Effector CD4-positive, alpha-beta T cell (primary cell): ENCODE measurements around the gene C3orf22. TPM values are rescaled to one million over a fixed set of nuclear protein-coding genes. Genes with fewer than 3 reads are reported as not detected.
"Not testable (repeated sequence)": the region's sequence is repeated elsewhere in the genome, so short reads cannot be mapped to it uniquely, and the experiment has no call there.

Source experiments
- DNase-seq: peaks from one replicate; pipeline ENCODE4 v3.0.0-alpha.2; 2020
- total RNA-seq: gene quantifications from one replicate; lab custom pipeline; 2026; lab: John Stamatoyannopoulos, UW

Gene C3orf22
- not detected for total RNA-seq

DNA sequence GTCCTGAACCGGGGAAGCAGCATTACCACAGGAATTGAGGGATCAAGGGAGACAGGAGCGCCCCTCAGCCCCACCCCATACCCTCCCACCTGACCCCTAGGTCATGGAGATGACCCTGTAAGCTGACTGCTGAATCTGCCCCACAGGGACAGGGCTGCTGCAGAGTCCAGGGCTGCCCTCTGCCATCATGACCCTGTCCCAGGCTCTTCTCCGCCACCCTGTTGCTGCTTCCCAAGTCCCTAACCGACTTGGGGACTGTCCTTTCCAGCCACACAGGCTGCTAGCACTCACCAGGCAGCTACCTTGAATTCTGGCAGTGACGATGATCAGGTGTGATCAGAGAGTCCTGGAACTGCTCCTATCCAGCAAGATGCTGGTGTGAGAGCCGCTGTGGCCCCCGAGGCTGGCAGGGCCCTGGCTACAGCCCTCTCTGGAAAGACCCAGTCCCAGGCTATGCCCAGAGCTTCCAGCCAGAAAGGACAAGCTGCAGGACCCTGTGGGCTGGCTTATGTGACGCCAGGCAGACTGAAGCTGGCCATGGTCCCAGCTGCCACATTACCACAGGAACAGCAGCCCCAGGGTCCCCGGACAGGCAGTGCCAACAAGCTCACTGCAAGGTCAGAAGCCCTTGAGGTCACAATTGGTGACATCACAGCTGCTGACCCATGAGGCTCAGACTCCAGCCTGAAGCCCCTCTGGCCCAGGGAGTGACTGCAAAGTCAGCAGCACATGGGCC is at the start of gene C3orf22:
C3orf22 (minus strand) TSS at position 597 of the 736 bp plus-strand sequence. CDS start 5,542 bp downstream, outside the sequence.
- no peak for DNase-seq

DNA sequence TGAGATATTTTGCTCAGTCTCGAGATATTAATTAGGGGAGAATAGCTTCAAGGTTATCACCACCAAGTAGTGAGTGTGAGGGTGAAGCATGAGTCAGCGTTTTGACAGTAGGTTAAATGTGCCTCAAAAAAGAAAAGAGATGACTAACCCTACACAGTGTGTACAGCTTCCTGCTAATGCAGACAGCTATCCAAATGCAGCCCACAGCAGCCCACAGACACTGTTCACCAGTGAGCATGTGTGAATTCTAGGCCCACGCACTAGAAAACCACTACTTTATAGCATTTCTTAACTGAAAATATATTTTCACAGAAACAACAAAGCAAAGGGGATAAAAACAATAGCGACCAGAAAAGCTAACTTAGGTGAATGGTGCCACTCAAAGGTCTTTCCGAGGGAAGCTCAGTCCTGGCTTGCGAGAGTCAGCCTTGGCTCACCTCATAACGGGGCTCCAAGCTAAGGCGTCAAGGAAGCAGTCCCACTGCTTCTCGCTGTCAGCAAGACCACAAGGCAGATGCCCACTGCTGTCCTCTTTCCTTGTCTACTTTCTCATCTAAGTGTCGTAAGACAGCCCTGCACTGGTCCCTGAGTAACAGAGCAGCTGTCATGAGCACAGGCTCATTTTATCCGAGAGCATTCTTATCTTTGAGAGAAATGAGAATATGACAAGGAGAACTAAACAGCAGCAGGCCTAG is 48.6 kb upstream of the C3orf22 start:
- DNase-seq = no peak

- no peak for DNase-seq
Observed at GRCh38 chr3:126606001-126606400, 47.3 kb upstream of the C3orf22 start.

- no peak for DNase-seq
Observed at GRCh38 chr3:126604691-126605090, 46.0 kb upstream of the C3orf22 start.

- no peak for DNase-seq
Observed at GRCh38 chr3:126599101-126599500, 40.4 kb upstream of the C3orf22 start.

GRCh38 chr3:126595479-126595878 is 36.7 kb upstream of the C3orf22 start:
- DNase-seq = not testable (repeated sequence)

GRCh38 chr3:126591515-126591914 is 32.8 kb upstream of the C3orf22 start:
- not testable (repeated sequence) for DNase-seq

- DNase-seq = no peak
Observed at GRCh38 chr3:126582311-126582710, 23.6 kb upstream of the C3orf22 start.

DNA sequence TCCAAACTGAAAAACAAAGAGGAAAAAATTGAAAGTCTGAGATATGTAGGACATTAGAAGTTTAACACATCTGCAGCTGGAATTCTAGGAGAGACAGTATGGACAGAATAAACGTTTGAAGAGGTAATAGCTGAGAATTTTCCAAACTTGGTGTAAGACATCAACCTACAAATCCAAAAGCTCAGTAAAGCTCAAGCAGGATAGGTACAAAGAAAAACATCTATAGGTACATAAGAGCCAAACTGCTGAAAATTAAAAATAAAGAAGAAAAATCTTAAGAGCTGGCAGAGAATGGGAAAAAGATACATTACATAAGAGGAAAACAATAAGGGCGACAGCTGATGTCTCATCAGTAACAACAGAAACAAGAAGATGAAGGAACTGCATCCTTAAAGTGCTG is 22.8 kb upstream of the C3orf22 start:
- no peak for DNase-seq

DNA sequence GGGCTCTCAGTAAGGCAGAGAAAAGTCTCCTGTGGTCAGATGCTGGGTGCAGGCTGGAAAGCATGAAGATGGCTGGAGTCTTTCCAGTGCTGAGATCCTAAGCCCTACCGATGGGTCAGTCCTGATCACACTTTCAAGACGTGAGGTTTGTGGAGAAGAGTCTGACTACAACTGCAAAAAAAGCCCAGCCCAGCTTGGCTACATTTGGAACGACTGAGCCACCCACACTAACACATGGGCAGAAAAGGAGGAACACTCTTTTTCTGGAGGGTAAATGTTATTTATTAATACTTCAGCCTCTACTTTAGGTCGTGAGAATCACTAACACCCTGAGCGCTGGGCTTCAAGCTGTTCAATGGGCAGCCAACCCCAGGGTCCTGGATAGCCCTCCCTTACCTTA is 22.0 kb upstream of the C3orf22 start:
- no peak for DNase-seq

DNA sequence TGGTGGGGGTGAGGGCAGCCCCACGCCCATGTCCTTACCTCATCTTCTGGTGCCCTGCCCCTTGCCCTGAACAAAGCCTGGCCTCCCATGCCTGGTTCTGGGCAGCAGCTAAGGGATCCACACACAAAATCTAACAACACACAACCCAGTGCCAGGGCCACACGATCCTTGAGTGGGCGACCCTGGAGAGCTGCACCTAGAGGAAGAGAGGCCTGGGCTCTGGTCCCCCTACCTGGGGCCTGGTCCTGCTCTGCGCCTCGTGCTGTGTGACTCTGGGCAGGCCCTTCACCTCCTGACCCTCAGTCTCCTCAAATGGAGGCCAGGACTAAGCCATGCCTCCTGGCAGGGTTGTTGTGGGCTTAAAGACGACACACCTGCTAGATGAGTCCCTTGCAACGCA is 20.0 kb upstream of the C3orf22 start:
- no peak for DNase-seq

- no peak for DNase-seq
Observed at GRCh38 chr3:126577261-126577660, 18.5 kb upstream of the C3orf22 start.

- DNase-seq = no peak
Observed at GRCh38 chr3:126573492-126574117, 14.9 kb upstream of the C3orf22 start.

DNA sequence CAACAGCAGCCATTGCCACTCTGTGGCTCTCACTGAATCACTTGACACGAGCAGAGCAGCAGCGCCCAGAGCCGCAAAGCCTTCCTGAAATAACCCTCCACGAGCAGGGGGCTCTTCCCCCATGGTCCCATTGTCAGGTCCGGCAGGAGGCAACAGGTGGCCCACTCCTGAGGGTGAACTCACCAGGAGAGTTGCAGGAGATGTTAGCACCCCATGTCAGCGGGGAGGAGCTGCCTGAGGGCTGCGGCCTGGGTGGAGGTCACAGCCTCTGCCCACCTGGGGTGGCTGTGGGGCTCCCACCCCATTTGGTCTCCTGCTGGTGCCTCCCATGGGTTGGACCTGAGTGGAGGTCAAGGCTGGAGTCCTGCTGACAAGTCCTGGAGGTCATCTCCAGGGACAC is 12.3 kb upstream of the C3orf22 start:
- no peak for DNase-seq

DNA sequence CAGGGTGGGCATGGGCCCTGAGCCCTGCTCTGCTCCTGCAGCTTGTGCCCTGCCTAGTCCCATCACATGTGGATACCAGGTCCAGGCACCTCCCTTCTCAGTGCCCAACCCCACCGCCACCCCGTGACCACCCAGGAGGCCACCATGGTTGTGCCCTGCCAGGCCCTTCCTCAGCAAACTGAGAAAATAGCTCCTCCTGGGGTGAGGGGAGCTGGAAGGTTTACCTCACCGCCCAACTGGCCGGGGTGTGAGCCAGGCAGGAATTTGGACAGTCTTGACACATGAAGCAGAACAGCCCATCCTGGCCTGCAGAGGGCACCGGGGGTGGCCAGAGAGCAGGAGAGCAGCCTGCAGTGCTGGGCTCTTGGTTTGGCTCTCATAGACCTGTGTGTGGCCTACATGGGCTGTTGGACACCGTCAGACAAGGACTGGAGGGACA is 11.4 kb upstream of the C3orf22 start:
- DNase-seq = no peak

DNA sequence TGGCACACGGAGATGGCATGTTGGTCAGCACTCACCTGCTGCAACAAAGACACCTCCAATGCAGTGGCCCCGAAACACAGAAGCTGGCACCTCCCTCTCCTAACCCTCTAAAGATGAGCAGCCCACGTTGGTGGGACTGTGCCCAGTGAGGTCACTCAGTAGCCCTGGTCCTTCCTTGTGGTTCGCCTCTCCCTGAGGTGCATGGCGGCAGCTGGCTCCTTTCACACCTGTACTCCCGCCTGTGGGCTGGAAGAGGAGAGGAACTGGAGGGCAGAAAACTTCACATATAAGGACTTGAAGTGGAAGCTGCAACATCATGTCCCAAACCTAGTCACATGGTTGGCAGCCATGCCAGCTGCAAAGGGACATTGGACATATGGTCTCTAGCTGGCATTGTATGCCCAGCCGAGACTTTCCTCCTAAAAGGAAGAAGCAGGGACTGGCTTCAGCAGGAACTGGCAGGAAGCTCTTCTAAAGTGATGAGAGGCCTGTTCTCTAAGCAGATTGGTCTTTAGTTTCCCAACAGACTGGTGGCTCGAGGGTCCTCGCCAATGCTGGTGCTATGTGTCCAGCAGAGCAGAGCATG is 10.8 kb upstream of the C3orf22 start:
- no peak for DNase-seq

- no peak for DNase-seq
Observed at GRCh38 chr3:126568776-126569342, 10.1 kb upstream of the C3orf22 start.

DNA sequence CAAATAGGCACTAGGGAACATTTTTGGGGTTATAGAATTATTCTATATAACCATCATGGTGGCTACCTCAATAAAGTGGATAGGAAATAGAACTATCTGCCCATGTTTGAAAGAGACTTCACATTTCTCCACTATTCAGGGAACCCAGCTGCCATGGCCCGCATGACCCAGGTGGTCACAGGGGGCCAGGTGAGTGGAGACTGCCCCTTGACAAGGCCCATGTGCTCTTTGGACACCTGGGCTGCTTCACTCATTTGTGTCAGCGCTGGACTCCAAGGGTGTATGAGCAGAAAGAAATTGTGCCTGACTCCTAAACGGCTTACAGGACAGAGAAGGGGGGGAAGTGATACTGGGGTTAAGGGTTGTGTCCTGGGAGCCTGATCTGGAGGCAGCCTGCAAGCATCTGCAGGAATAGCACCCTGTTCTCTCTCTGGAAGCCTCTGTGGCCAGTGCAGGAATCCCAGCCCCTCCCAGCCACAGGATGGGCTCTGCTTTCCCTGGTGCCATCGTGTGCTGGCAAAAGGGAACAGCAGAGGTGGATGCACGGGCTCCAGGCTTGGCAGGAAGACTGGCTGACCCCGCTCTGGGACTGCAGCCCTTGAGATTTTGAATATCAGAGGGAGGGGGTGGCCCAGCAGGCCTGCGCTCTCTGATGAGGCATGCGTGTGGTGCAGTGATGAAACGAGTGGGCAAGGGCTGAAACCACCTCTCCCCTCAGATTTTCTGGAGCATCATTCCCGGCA is 9.1 kb upstream of the C3orf22 start:
- DNase-seq = no peak

GRCh38 chr3:126562737-126563276 is 4.1 kb upstream of the C3orf22 start:
- DNase-seq = no peak

GRCh38 chr3:126557761-126558160 is 971 bp downstream of the C3orf22 start:
- DNase-seq = no peak

GRCh38 chr3:126557415-126557745 is 1.4 kb downstream of the C3orf22 start:
- DNase-seq = no peak
